HG02885 (cell line): ENCODE results near the gene FURIN.
"Not testable (repeated sequence)": the region's sequence is repeated elsewhere in the genome, so short reads cannot be mapped to it uniquely, and the experiment has no call there.

ENCODE experiments used
- ATAC-seq: cut with Tn5 transposase; IDR thresholded peaks from one replicate; pipeline ENCODE4 v1.9.1; 2021; ENCODE audit warnings: mild to moderate bottlenecking; ENCODE audit not compliant: unreplicated experiment, poor library complexity

FURIN gene

DNA sequence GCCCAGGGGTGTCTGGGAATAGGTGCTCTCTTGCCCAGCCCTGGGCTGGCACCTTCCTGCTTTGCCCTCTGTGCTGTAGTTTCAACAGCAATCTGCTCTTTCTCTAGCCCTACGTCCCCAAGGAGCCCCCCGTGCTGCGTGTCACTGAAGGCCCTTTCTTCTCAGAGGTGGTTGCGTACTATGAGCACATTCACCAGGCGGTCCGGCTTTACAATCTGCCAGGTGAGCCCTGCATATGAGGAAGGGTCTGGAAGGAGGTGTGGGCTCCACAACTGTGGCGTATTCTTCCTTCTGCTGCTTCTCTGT is 44.3 kb downstream of the FURIN start:
- no peak for ATAC-seq

DNA sequence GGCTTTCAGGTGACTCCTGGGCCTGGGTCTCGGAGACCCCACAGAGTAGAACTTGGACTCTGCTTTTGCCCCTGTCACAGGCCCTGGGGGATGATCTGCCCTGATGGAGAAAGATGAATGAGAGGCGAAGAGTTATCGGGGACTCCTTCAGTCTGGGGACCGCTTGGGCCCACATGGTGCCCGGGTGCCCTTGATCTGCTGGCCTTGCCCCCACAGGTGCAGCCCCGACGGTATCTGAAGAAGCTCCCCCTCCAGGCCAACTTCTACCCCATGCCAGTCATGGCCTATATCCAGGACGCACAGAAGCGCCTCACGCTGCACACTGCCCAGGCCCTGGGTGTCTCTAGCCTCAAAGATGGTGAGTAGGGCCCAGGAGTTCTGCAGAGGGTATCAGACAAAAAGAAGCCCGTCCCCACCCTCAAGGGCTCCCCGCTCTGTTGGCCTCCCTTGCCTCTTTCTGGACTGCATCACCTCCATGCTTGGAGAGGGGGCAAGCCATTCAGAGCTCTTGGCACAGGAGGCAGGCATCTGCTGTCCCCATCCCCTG is 45.1 kb downstream of the FURIN start:
- ATAC-seq: no peak

DNA sequence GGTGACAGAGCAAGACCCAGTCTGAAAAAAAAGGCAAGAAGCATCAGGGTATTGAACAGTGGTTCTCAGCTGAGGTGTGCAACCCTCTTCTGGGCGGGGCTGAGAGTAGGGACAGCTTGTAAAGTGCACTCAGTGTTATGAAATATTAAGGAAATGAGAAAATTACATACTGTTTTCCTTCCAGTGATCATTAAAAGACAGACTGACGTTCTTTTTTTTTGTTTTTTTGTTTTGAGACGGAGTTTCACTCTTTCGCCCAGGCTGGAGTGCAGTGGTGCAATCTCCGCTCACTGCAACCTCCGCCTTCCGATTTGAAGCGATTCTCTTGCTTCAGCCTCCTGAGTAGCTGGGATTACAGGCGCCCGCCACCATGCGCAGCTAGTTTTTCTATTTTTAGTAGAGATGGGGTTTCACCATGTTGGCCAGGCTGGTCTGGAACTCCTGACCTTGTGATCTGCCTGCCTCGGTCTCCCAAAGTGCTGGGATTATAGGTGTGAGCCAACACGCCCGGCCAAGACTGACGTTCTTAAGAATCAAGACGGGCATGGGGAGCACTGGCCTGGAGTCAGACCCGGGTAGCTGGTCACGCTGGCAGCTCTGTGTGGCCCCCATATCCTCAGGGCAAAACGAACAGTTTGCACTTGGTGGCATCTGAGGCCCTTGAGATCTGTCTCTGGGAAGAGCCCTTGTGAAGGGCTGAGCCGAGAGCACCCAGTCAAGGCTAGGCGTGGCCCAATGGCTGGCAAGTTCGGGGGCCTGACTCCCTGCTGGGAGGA is 46.1 kb downstream of the FURIN start:
- no peak for ATAC-seq

DNA sequence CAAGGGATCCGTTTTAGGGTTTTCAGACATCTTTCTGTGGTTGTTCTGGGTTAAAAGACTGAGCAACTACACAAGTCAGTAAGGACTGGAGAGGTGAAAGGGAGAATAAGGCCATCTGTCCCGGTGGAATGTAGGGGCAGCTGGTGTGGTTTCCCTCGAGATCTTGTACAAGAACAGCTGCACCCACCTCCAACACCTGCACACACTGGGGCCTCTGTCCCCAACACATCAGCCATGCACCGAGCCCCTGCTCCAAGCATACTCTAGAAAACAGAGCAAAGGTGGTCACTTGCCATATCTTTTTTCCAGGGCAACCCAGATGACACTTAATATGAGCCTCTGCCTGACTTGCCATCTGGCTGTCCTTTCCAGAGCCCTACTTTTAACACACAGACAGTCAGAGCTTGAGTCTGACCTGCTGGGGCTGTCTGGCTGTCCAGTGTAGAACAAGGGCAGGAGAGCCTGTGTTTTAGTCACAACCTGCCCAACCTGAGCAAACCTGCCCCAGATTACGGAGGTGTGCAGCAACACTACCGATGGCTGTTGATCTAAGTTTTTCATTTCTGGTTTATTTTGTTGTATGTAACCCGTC is 46.9 kb downstream of the FURIN start:
- ATAC-seq: no peak

DNA sequence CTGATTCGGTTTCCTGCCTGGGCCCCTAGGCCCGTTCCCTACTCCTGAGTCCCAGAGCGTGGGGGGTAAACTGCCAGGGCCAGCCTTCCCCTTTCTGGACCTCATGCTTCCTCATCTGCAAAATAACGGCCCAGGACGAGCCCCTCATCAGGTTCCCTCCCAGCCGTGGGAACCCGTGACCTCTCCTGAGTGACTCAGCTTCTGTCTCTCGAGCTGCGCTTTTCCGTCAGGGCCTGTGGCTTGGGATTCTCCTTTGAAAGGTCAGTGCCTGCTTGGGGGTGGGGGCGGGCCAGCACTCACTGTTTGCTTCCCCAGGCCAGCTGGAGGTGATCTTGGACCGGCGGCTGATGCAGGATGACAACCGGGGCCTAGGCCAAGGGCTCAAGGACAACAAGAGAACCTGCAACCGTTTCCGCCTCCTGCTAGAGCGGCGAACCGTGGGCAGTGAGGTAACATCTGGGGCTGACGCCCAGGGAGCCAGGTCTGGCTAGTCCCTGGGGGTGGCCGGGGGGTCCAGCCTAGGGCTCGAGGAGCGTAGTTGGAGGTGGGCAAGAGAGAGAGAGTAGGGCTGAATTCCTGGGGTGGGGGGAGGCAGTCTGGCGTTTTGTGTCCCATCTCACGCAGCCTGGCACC is 47.5 kb downstream of the FURIN start:
- no peak for ATAC-seq

DNA sequence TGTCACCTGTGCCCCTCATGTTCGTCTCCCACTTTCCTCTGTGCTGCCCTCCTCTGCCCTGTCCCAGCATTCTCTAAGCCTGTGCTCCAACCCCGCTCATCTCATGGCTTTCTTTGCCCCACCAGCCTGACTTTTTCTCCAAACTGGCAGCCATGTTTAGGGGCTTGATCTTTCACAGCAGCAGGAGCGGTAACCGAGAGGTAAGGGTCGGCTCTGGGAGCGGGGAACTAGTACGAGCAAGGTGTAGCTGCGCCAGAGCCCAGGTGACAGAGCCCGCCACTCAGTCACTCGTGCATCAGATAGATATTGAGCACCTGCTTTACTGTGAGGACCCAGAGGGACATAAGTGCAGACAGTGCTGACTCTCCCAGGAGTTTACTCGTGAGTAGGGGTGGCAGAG is 48.1 kb downstream of the FURIN start:
- no peak for ATAC-seq

DNA sequence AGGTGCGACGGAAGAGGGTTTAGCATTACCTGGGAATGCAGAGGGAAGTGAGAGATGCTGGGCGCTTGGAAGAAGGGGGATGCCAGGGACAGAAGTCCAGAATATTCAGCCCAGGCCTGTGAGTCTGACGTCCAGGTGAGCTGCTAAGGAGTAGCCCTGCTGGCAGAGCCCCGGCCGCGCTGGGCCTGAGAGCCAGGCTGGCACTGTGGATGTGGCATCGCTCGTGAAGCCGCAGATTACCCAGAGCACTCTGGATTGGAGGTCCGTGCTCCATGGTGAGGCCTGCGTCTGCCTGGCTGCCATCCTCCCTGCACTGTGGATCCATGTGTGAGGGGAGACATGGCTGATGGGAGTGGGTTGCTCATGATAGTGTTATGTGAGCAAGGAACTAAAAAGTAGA is 49.2 kb downstream of the FURIN start:
- ATAC-seq: no peak

DNA sequence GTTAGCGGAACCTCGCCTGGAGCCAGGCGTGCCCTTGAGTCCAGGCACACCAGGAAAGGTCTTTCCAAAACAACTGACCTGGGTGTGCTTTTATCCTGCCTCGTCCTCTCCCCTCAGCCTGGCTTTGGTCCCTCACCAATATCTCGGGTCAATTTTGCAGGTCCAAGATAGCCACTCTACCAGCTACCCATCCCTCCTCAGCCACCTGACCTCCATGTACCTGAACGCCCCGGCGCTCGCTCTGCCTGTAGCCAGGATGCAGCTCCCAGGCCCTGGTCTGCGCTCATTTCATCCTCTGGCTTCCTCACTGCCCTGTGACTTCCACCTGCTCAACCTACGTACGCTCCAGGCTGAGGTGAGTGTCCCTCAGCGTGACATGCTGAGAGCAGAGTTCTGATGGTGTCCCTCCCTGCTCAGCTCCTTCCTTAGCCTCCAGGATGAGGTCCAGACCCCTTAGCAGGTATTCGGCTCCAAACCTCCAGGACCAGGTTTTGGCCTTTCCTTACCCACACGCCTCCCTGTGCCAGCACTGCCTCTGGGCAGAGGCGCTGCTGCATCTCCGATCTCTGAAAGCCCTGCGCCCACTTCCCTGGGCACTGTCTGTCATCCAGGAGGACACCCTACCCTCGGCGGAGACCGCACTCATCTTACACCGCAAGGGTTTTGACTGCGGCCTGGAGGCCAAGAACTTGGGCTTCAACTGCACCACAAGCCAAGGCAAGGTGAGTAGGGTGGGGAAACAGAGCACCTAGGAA is 49.8 kb downstream of the FURIN start:
- ATAC-seq: no peak

DNA sequence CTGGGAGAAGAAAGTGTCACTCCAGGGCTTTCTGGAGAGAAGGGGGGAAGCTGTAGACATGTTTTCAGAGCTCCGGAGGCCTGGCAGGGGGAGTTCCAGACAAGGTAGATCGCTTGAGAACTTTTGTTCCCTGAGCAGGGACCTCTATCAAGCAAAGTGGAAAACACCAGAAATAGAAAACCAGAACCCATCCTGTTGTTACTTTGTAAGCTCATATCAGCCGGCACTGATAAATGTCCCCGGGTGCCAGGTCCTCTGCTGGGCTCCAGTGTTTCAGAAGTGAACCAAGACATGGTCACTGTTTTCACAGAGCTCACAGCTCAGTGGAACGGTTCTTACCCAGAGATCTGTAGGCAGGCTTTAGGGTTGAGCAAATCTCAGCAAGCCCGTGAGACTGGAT is 50.4 kb downstream of the FURIN start:
- ATAC-seq: no peak

DNA sequence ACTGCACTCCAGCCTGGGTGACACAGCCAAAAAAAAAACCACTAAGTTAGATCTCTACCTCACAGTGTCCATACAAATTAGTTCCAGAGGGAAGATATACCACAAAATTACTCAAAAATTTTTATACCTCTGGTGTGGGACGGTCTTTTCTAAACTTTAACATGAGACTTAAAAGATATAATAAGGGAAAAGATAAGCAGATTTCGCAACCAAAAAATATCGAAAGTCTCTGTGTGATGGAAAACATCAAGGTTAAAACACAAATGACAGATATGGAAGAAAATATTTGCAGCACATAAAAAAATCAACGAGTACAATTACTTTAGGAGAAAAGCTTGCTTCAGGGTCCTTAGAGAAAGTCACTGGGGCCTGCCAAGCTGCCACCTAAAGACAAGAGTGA is 53.5 kb downstream of the FURIN start:
- ATAC-seq: no peak

DNA sequence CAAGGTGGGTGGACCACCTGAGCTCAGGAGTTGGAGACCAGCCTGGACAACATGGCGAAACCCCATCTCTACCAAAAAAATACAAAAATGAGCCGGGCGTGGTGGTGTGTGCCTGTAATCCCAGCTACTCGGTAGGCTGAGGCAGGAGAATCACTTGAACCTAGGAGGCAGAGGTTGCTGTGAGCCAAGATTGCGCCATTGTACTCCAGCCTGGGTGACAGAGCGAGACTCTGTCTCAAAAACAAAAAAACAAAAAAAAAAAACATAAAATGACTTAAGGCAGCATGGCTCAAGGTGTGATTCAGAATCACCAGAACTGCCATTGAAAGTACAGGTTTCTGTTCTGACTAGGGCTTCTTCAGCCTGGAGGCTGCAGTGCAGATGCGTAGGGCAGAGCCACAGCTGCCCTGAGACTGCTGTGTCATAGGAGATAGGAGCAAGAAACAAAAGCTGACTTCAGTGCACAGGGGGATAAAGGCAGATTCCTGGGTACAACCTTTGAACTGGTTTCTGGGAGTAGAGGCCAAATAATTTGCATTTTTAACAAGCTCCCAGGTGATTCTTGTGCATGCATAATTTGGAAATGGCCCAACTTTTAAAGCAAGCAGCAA is 54.4 kb downstream of the FURIN start:
- peak; percentile 73 for ATAC-seq

DNA sequence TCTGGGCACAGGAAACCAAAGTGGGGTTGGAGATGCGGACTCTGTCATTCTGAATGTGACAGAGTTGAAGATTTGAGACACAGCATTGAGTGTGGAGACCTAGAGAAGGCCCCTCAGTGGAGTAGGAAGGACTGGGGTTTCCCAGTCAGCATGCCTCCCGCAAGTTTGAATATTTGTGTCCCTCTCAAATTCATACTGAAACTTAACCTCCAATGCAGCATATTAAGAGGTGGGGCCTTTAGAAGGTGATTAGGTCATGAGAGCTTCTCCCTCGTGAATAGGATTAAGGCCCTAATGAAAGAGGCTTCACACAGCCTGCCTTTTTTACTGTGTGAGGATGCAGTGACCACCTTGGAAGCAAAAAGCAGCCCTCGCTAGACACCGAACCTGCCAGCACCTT is 56.0 kb downstream of the FURIN start:
- ATAC-seq: peak; percentile 84

DNA sequence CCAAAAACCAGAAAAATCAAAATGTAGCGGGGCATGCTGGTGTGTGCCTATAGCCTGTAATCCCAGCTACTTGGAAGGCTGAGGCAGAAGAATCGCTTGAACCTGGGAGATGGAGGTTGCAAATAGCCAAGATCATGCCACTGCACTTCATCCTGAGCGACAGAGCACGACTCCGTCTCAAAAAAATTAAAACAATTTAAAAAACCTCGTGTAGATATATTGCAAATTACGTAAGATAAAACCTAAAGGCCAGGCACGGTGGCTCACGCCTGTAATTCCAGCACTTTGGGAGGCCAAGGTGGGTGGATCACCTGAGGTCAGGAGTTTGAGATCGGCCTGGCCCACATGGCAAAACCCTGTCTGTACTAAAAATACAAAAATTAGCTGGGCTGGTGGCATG is 58.4 kb downstream of the FURIN start:
- ATAC-seq: not testable (repeated sequence)

DNA sequence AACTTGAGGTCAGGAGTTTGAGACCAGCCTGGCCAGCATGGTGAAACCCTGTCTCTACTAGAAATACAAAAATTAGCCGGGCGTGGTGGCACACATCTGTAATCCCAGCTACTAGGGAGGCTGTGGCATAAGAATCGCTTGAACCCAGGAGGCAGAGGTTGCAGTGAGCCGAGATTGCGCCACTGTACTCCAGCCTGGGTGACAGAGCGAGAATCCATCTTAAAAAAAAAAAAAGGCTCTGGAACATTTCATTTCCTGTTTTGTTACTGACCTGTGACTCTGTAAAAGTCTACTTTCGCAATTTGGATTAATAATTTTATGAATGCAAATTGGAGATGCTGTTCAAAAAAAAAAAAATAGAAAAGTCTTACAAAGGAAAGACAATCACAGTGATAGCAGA is 59.7 kb downstream of the FURIN start:
- ATAC-seq: not testable (repeated sequence)

DNA sequence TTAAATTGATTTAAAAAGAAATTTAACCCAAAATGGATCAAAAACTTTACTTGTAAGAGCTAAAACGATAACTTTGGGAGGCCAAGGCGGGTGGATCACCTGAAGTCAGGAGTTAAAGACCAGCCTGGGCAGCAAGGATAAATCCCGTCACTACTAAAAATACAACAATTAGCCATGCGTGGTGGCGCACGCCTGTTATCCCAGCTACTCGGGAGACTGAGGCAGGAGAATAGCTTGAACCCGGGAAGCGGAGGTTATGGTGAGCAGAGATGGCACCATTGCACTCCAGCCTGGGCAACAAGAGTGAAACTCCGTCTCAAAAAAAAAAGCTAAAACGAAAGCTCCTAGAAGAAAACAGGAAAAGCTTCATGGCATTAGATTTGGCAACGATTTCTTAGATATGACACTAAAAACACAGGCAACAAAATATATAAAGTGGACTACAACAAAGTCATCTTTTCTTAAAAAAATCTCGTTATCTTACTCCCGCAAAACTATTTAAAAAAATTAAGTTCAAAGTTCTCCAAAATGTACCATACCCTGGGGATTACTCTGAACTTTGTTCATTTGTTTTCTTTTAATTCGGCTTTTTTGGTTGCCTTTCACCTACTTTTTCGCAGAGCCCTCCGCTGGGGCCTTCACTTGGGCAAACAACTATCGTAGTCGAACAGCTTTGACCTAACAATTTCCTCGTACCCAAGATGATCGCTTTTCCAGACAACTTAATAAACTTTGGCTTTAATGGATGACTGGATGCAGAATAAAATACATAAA is 61.0 kb downstream of the FURIN start:
- ATAC-seq: no peak

DNA sequence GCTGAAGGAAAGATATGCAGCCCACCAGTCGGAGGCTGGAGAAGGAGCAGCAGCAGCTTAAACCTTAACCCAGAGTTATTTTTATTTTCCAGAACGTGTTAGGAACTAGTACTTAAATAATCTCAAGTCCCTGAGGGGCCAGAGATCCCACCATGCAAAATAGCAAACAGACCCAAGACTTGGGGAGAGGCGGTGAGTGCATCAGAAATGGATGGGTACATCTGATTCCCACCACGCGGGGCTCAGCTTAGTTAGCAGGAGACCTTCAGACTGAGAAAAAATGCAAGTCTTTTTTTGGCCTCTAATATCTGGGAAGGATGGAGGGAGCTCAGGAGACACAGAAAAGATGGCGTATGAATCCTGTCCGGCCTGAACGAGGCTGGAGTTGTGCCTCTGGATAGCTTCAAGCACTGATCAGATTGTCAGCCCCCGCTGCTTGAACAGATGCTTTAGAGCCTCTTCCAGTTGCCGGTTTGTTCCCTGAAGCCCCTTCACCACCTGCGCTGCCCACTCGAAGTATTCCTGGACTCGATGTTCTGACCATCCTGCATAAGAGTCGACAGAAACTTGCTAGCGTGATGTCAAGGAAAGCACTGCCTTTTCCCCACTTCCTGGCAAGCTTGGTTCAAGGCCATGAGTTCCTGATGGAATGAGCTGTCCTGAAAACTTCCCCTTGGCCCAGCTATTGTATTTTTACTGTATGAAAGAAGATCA is 62.6 kb downstream of the FURIN start:
- no peak for ATAC-seq

DNA sequence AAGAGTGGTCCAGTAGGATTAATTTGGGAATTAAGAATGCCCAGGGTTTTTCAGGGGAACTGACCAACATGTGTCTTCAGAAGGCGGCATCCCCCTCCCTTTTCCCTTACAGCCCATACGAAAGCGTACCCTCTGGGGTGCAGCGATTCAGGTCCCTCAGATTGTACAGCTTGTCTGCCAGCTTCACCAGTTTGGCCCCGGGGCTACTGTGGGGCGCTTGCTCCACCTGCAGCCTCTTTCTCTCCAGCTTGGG is 63.1 kb downstream of the FURIN start:
- ATAC-seq: no peak

DNA sequence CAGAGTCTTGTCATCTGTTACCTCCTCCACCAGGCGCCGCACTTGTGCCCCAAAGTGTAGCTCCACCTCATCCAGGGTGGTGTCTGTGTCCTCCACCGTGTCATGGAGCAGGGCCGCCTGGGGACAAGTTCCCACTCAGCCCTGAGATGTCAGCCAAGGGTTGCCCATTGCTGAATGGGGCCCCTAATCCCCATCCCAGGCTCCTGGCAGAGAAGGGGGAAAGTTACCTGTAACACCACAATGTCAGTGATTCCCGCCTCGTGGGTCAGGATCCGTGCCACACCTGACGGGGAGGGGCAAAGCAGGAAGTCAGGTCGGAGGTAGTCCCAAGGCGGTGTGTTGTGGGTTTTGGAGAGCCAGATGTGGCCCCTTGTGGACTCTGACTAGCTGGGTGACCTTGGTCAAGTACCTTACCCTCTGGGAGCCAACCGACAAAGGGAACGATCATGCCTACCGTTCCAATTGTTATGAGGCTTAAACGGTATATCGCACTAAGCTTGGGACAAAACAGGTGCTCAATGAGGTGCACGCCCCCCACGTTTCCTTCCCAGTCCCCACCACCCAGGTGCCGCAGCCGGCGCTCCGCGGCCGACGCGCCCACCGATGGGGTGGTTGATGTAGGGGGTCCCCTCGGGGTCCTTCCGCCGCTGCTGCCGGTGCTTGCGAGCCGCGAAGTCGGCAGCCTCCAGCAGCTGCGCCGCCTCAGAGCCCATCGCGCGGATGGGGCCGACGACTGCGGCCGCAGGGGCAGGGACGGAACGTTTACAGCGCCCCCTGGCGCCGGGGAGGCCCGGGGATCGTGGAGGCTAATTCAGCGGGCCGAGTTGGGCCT is 63.7 kb downstream of the FURIN start, which contains the start of gene HDDC3:
Gene HDDC3, minus strand, starts transcription at position 722 of the 832 bp plus-strand sequence. Its CDS starts 9 bp downstream, at position 713.
- ATAC-seq: peak; percentile 48

DNA sequence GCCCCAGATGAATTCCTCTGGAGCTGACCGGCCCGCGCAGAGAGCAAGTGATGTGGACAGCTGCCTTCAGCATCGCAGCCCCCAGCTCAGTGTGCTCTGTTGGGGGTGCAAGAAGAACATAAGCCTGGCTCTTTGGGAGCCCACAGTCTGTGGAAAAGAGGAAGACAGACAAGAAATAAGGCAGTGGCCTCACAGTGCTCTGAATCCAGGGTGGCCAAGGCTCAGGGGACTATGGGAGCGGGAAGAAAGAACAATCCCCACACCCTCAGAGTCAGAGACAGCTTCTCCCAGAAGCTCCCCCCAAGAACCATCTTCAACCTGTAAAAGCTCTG is 64.2 kb downstream of the FURIN start:
- ATAC-seq: no peak
